Measurements from ENCODE around the gene THSD4. TPM values are rescaled to one million over a fixed set of nuclear protein-coding genes. Genes with fewer than 3 reads are reported as not detected.

Gene THSD4
- total RNA-seq, 6 donors from 2014 or later: 16.8 to 39.7 (median 21.7) TPM

DNA sequence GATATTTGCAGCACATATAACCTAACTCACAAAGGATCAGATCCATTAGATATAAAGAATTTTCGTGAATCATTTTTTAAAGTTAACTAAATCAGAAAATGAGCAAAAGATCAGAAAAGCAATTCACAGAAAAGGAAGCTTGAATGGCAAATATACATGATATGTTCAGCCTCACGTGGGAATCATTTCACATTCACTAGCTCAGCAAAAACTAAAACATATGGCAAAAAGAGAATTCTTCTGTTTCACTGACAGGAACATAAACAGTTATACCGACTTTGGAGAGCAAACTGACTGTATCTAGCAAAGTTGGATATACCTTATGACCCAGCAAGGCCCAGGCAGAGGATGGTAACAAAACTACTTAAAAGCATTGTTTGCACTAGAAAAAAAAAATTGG lies 661.0 kb downstream of the THSD4 start:
- Histone ChIP-seq H3K36me3 (no peaks in the 10 kb centered on the region), H3K4me1 (peaks cover 6 to 12% (median 8%) of the 10 kb centered on the region in 4 donors), H3K27me3 (no peaks in the 10 kb centered on the region), H3K4me3 (no peak overlapping the region), H3K27ac (no peak overlapping the region), H3K9me3 (no peaks in the 10 kb centered on the region)
- ATAC-seq (ENCODE audit: low FRiP score in 2 of 2) (no peak), DNase-seq (no peak)
- no peak for TF ChIP-seq EP300 (IDR thresholded peaks at IDR 0.05)
- TF ChIP-seq POLR2A (IDR thresholded peaks at IDR 0.05): no peak
- TF ChIP-seq POLR2AphosphoS5 (IDR thresholded peaks at IDR 0.05): no peak
- TF ChIP-seq, protein P1, sequence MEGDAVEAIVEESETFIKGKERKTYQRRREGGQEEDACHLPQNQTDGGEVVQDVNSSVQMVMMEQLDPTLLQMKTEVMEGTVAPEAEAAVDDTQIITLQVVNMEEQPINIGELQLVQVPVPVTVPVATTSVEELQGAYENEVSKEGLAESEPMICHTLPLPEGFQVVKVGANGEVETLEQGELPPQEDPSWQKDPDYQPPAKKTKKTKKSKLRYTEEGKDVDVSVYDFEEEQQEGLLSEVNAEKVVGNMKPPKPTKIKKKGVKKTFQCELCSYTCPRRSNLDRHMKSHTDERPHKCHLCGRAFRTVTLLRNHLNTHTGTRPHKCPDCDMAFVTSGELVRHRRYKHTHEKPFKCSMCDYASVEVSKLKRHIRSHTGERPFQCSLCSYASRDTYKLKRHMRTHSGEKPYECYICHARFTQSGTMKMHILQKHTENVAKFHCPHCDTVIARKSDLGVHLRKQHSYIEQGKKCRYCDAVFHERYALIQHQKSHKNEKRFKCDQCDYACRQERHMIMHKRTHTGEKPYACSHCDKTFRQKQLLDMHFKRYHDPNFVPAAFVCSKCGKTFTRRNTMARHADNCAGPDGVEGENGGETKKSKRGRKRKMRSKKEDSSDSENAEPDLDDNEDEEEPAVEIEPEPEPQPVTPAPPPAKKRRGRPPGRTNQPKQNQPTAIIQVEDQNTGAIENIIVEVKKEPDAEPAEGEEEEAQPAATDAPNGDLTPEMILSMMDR (IDR thresholded peaks at IDR 0.05): no peak
- WGBS, 2 donors: 81 to 88% methylated on average over 3 of the region's 3 CpGs

DNA sequence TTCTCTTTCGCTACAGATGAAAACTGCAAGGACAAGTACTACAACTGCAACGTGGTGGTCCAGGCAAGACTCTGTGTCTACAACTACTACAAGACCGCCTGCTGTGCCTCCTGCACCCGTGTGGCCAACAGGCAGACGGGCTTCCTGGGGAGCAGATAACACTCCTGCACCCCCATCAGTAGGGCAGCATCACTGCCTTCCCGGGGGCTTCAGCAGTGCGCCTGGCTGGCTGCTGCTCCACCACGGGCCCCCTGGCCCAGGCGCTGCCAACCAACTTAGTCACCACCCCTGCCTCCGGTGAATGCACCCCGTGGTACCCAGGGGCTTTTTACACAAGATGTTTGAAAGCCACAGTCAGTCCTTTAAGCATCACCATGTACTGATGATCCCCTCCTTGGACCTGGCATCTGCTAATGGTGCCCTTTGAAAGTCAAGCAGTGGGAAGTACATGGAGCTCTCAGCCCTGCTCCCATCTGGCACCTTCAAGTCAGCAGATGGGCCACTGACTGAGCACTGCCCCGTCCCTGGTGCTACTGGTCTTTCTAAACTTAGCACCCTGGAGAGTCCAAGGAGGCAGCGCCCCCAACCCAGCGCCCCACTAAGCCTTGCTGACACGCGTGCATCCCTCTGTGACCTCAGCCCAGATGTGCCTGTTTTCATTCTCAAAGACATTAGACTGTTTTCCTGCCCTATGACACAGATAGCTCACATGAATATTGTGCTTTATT lies 662.1 kb downstream of the THSD4 start:
- TF ChIP-seq POLR2AphosphoS5 (IDR thresholded peaks at IDR 0.05) (no peak), POLR2A (IDR thresholded peaks at IDR 0.05) (no peak), EP300 (IDR thresholded peaks at IDR 0.05) (no peak)
- TF ChIP-seq, protein P1 (IDR thresholded peaks at IDR 0.05): no peak
- DNase-seq: peak in 1 of 2 donors; percentile 49
- peaks cover 6 to 12% (median 8%) of the 10 kb centered on the region in 4 donors for H3K4me1 ChIP-seq
- H3K4me3 ChIP-seq: no peak overlapping the region
- ATAC-seq (ENCODE audit: low FRiP score in 2 of 2): peak in 1 of 2 donors; percentile 44
- H3K27ac ChIP-seq: no peak overlapping the region
- 82 to 85% methylated on average over 12 to 16 of the region's 16 CpGs for WGBS, 2 donors
- no peaks in the 10 kb centered on the region for H3K36me3 ChIP-seq
- H3K9me3 ChIP-seq: no peaks in the 10 kb centered on the region
- no peaks in the 10 kb centered on the region for H3K27me3 ChIP-seq

GRCh38 chr15:71779073-71779797 lies 664.0 kb downstream of the THSD4 start:
- no peak overlapping the region for H3K4me3 ChIP-seq
- peaks cover 6 to 12% (median 8%) of the 10 kb centered on the region in 4 donors for H3K4me1 ChIP-seq
- TF ChIP-seq EP300 (IDR thresholded peaks at IDR 0.05) (no peak), POLR2A (IDR thresholded peaks at IDR 0.05) (no peak), POLR2AphosphoS5 (IDR thresholded peaks at IDR 0.05) (no peak)
- TF ChIP-seq, protein P1 (IDR thresholded peaks at IDR 0.05): no peak
- ATAC-seq (ENCODE audit: low FRiP score in 2 of 2): no peak
- DNase-seq: no peak
- H3K27me3 ChIP-seq: no peaks in the 10 kb centered on the region
- H3K36me3 ChIP-seq: no peaks in the 10 kb centered on the region
- no peaks in the 10 kb centered on the region for H3K9me3 ChIP-seq
- WGBS, 2 donors: 91 to 95% methylated on average over 6 of the region's 6 CpGs
- H3K27ac ChIP-seq: peak overlapping the region in 1 of 4 donors; percentile 10

DNA sequence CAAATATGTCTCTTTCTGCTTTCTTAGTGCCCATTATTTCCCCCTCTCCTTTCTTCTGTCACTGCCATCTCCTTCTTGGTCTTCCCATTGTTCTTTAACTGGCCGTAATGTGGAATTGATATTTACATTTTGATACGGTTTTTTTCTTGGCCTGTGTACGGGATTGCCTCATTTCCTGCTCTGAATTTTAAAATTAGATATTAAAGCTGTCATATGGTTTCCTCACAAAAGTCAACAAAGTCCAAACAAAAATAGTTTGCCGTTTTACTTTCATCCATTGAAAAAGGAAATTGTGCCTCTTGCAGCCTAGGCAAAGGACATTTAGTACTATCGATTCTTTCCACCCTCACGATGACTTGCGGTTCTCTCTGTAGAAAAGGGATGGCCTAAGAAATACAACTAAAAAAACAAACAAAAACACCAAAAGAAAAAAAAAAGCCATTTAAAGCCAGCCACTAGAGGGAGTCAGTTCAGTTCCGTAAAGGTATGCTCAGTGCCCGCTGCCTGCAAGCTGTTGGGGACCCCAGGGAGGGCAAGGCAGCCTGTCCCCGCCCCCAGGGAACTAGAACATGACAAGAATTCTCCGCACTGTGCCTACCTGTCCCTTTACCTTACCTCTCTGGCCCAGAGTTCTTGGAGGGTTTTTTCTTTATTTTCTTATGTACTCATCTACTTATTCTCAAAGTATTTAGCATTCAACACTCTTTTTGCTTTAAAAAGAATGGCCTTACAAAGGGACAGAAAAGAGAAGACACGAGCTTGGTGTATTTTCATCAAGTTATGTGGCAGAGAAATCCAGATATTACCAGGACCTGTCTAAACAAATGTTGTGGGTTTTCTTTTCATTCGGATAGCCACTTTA lies 665.1 kb downstream of the THSD4 start:
- DNase-seq: peak in 1 of 2 donors; percentile 40
- TF ChIP-seq, protein P1 (IDR thresholded peaks at IDR 0.05): peak in 5 of 6 experiments; percentile 32 to 57 (median 36)
- no peak for TF ChIP-seq POLR2A (IDR thresholded peaks at IDR 0.05)
- TF ChIP-seq EP300 (IDR thresholded peaks at IDR 0.05): peak in 1 of 4 donors; percentile 35
- no peak for TF ChIP-seq POLR2AphosphoS5 (IDR thresholded peaks at IDR 0.05)
- no peaks in the 10 kb centered on the region for H3K36me3 ChIP-seq
- 16 to 18% methylated on average over 13 of the region's 13 CpGs for WGBS, 2 donors
- H3K27ac ChIP-seq: peak overlapping the region; percentile 2 to 50 (median 17)
- ATAC-seq (ENCODE audit: low FRiP score in 2 of 2): peak; percentile 48 to 53
- peaks cover 6 to 12% (median 8%) of the 10 kb centered on the region in 4 donors for H3K4me1 ChIP-seq
- no peaks in the 10 kb centered on the region for H3K27me3 ChIP-seq
- no peaks in the 10 kb centered on the region for H3K9me3 ChIP-seq
- peak overlapping the region in 1 of 4 donors; percentile 10 for H3K4me3 ChIP-seq

Data from upper lobe of left lung (tissue), 6 donors.